GM23338 (cell line): ENCODE results near the gene LYSMD4. TPM values are rescaled to one million over a fixed set of nuclear protein-coding genes. Genes with fewer than 3 reads are reported as not detected.

Experiments
- ATAC-seq: fragments of 200-7000 bp; cut with Tn5 transposase; 3 replicates; pipeline ENCODE4 v1.9.1; 2020
- DNase-seq: peaks from one replicate; pipeline ENCODE4 v3.0.0-alpha.2; 2015; ENCODE audit warnings: low spot score
- H2AFZ ChIP-seq: fragments of 200-600 bp; sonication (generic); 2 replicates; pipeline ENCODE4 v1.8.0; 2016; ENCODE audit warnings: antibody characterized with exemption, mild to moderate bottlenecking, moderate library complexity
- H3F3A ChIP-seq: fragments of 200-600 bp; sonication (generic); replicated peaks from 2 replicates; pipeline ENCODE4 v1.8.0; 2017; ENCODE audit warnings: antibody characterized with exemption, mixed run types, low read depth
- H3K27ac ChIP-seq: fragments of 200-600 bp; sonication (generic); 2 replicates; pipeline ENCODE4 v1.6.1; 2016; ENCODE audit warnings: low read depth
- H3K27me3 ChIP-seq: fragments of 200-600 bp; sonication (generic); 2 replicates; pipeline ENCODE4 v1.8.0; 2016; ENCODE audit warnings: mild to moderate bottlenecking, mixed run types, moderate library complexity; ENCODE audit not compliant: insufficient read depth
- H3K36me3 ChIP-seq: fragments of 200-600 bp; sonication (generic); 2 replicates; pipeline ENCODE4 v1.8.0; 2016; ENCODE audit warnings: mild to moderate bottlenecking; ENCODE audit not compliant: insufficient read depth
- H3K4me1 ChIP-seq: fragments of 200-600 bp; sonication (generic); 2 replicates; pipeline ENCODE4 v1.8.0; 2016; ENCODE audit warnings: mild to moderate bottlenecking, moderate library complexity; ENCODE audit not compliant: insufficient read depth
- H3K4me2 ChIP-seq: fragments of 200-600 bp; sonication (generic); 2 replicates; pipeline ENCODE4 v1.7.1; 2017; ENCODE audit warnings: mixed run types
- H3K4me3 ChIP-seq: fragments of 200-600 bp; sonication (generic); 2 replicates; pipeline ENCODE4 v1.6.1; 2016; ENCODE audit warnings: mixed run types
- H3K79me2 ChIP-seq: fragments of 200-600 bp; sonication (generic); replicated peaks from 2 replicates; pipeline ENCODE4 v1.8.0; 2017; ENCODE audit warnings: mild to moderate bottlenecking; ENCODE audit not compliant: insufficient read depth
- H3K9me2 ChIP-seq: fragments of 200-600 bp; sonication (generic); 2 replicates; pipeline ENCODE4 v1.8.0; 2017; ENCODE audit not compliant: insufficient read depth
- H4K20me1 ChIP-seq: fragments of 200-600 bp; sonication (generic); replicated peaks from 2 replicates; pipeline ENCODE4 v1.8.0; 2017; ENCODE audit warnings: mild to moderate bottlenecking; ENCODE audit not compliant: insufficient read depth
- H3K27ac Mint-ChIP-seq: 2 replicates; pipeline ENCODE4 v1.8.0; 2020; ENCODE audit warnings: inconsistent platforms, mild to moderate bottlenecking, moderate library complexity, mixed read lengths
- H3K27me3 Mint-ChIP-seq: 3 replicates; pipeline ENCODE4 v1.8.0; 2022; ENCODE audit warnings: low read depth, mild to moderate bottlenecking, moderate library complexity, mixed read lengths, inconsistent platforms; ENCODE audit not compliant: insufficient read depth, poor library complexity
- H3K36me3 Mint-ChIP-seq: 3 replicates; pipeline ENCODE4 v1.8.0; 2021; ENCODE audit warnings: low read depth, mild to moderate bottlenecking, inconsistent platforms, moderate library complexity, mixed read lengths
- H3K4me1 Mint-ChIP-seq: 3 replicates; pipeline ENCODE4 v1.8.0; 2020; ENCODE audit warnings: mild to moderate bottlenecking, inconsistent platforms, mixed read lengths
- H3K4me3 Mint-ChIP-seq: 3 replicates; pipeline ENCODE4 v1.8.0; 2021; ENCODE audit warnings: moderate library complexity, mild to moderate bottlenecking, inconsistent platforms, mixed read lengths
- H3K9me3 Mint-ChIP-seq: 3 replicates; pipeline ENCODE4 v1.8.0; 2020; ENCODE audit warnings: moderate library complexity, mild to moderate bottlenecking, inconsistent platforms, mixed read lengths
- CREB1 ChIP-seq: fragments of 250-450 bp; sonication (Bioruptor Pico); IDR thresholded peaks from 2 replicates; pipeline ENCODE4 v1.5.0; 2020; ENCODE audit warnings: low read depth, mild to moderate bottlenecking, moderate library complexity
- EZH2 ChIP-seq: fragments of 200-600 bp; sonication (generic); IDR thresholded peaks from one replicate; pipeline ENCODE4 v1.8.0; 2017; ENCODE audit warnings: antibody characterized with exemption, mild to moderate bottlenecking, low read depth; ENCODE audit not compliant: unreplicated experiment
- EZH2phosphoT487 ChIP-seq: fragments of 200-600 bp; sonication (generic); IDR thresholded peaks from one replicate; pipeline ENCODE4 v1.8.1; 2018; ENCODE audit warnings: antibody characterized with exemption; ENCODE audit not compliant: unreplicated experiment
- JUNB ChIP-seq: IDR thresholded peaks from one replicate; pipeline ENCODE4 v1.6.1; 2016; ENCODE audit warnings: antibody characterized with exemption; ENCODE audit not compliant: unreplicated experiment
- NANOG ChIP-seq: IDR thresholded peaks from 2 replicates; pipeline ENCODE4 v1.6.1; 2016; ENCODE audit warnings: antibody characterized with exemption, borderline replicate concordance
- POLR2AphosphoS5 ChIP-seq: IDR thresholded peaks from 2 replicates; pipeline ENCODE4 v1.6.1; 2016; ENCODE audit warnings: antibody characterized with exemption, low read depth
- ZNF114 ChIP-seq: fragments of 250-450 bp; sonication (Bioruptor Pico); IDR thresholded peaks from 2 replicates; pipeline ENCODE4 v1.5.0; 2020; ENCODE audit warnings: mild to moderate bottlenecking, moderate library complexity
- ZNF331 ChIP-seq: fragments of 250-450 bp; sonication (Bioruptor Pico); IDR thresholded peaks from 2 replicates; pipeline ENCODE4 v1.5.0; 2020; ENCODE audit warnings: low read depth, mild to moderate bottlenecking, moderate library complexity
- polyA plus RNA-seq: library from polyadenylated mRNA; unstranded; fragments of >200 nt; fragmentation: Nextera tagmentation; extraction: Ambion mirVana; gene quantifications from 2 replicates; pipeline ENCODE4 v1.2.1, GENCODE V29; 2016
- total RNA-seq: library from RNA; depleted of rRNA; stranded (reverse); fragments of >200 nt; shearing (Covaris generic); gene quantifications from 2 replicates; pipeline ENCODE4 v1.2.3, GENCODE V29; 2014
- TF ChIP-seq, protein P1 (sequence below): IDR thresholded peaks from one replicate; pipeline ENCODE4 v1.6.1; 2018; ENCODE audit warnings: antibody characterized with exemption; ENCODE audit not compliant: unreplicated experiment
- TF ChIP-seq, protein P2 (sequence below), 2 experiments: fragments of 200-600 bp in 1 of 2; sonication (generic) in 1 of 2; conservative IDR thresholded peaks; 2 replicates each; pipeline versions ENCODE4 v1.5.1 to v1.6.1; 2016 to 2017; ENCODE audit warnings: antibody characterized with exemption in 2 of 2, low read depth in 2 of 2, mild to moderate bottlenecking in 2 of 2, moderate library complexity in 1 of 2
- TF ChIP-seq, protein P3 (sequence below): IDR thresholded peaks from 2 replicates; pipeline ENCODE4 v1.6.1; 2016; ENCODE audit warnings: antibody characterized with exemption

LYSMD4 gene
- total and polyA plus RNA-seq, 2 experiments from 2014 or later: 7.5 to 23.8 TPM

DNA sequence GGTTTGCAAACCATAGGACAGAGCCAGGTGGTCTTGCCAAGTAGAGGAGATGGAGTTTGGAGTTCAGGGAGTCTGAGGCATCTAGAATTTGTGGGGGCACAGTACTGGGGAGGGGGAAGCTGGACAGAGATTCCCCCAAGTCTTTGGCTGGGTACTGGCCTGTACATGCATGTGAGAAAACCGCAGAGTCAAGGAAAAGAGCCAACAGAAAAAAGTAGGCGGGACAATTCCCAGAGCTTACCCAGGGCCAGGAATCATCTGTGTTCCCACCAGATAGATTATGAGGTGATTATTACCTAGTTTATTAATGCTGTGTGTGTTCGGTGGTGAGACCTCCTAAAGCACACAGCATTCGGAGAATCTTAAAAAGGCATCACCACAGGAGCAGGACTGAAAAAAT lies 11.3 kb downstream of the LYSMD4 start (continued):
- TF ChIP-seq, protein P1, sequence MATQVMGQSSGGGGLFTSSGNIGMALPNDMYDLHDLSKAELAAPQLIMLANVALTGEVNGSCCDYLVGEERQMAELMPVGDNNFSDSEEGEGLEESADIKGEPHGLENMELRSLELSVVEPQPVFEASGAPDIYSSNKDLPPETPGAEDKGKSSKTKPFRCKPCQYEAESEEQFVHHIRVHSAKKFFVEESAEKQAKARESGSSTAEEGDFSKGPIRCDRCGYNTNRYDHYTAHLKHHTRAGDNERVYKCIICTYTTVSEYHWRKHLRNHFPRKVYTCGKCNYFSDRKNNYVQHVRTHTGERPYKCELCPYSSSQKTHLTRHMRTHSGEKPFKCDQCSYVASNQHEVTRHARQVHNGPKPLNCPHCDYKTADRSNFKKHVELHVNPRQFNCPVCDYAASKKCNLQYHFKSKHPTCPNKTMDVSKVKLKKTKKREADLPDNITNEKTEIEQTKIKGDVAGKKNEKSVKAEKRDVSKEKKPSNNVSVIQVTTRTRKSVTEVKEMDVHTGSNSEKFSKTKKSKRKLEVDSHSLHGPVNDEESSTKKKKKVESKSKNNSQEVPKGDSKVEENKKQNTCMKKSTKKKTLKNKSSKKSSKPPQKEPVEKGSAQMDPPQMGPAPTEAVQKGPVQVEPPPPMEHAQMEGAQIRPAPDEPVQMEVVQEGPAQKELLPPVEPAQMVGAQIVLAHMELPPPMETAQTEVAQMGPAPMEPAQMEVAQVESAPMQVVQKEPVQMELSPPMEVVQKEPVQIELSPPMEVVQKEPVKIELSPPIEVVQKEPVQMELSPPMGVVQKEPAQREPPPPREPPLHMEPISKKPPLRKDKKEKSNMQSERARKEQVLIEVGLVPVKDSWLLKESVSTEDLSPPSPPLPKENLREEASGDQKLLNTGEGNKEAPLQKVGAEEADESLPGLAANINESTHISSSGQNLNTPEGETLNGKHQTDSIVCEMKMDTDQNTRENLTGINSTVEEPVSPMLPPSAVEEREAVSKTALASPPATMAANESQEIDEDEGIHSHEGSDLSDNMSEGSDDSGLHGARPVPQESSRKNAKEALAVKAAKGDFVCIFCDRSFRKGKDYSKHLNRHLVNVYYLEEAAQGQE: no peak
- TF ChIP-seq JUNB (no peak), EZH2 (no peak), NANOG (no peak), POLR2AphosphoS5 (no peak), ZNF331 (CRISPR knock-in tag) (no peak), CREB1 (no peak), EZH2phosphoT487 (no peak), ZNF114 (CRISPR knock-in tag) (no peak)
- TF ChIP-seq, protein P2, sequence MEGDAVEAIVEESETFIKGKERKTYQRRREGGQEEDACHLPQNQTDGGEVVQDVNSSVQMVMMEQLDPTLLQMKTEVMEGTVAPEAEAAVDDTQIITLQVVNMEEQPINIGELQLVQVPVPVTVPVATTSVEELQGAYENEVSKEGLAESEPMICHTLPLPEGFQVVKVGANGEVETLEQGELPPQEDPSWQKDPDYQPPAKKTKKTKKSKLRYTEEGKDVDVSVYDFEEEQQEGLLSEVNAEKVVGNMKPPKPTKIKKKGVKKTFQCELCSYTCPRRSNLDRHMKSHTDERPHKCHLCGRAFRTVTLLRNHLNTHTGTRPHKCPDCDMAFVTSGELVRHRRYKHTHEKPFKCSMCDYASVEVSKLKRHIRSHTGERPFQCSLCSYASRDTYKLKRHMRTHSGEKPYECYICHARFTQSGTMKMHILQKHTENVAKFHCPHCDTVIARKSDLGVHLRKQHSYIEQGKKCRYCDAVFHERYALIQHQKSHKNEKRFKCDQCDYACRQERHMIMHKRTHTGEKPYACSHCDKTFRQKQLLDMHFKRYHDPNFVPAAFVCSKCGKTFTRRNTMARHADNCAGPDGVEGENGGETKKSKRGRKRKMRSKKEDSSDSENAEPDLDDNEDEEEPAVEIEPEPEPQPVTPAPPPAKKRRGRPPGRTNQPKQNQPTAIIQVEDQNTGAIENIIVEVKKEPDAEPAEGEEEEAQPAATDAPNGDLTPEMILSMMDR (conservative IDR thresholded peaks at IDR 0.05; ENCODE audit: low read depth in 2 of 2): no peak

DNA sequence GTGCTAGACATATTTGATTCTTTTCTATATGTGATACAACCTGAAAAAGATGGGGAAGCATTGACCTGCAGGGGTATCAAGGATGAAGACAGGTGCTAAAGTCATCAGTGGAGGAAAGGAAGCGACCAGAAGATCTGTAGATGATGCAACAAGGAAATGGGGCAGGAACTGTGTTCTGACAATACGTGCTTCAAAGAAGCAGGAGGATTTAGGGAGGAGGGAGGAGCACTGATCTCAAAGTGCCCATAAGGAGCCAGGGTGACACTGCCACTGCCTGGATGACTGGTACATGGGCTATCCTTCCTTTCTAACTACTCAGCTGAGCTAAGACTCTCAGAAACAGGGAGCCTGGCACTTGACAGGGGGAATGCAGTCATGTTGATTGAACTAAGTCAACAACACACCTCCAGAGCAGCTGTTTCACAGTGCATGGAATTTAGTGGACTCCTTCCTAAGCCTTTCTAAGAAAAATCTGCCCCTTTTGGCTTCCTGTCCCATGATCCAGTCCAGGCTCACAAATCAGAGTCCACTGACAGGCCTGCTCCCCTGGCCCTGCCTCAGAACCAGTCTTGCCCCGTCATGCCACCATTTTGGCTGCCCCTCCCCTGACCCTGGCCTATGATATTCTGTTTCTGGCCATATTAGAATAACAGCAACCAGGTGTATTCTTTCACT lies 12.0 kb downstream of the LYSMD4 start:
- Histone ChIP-seq H3K27ac (no peak overlapping the region), H3K36me3 (no peaks in the 10 kb centered on the region), H3K4me1 (no peaks in the 10 kb centered on the region), H3K79me2 (no peaks in the 10 kb centered on the region), H2AFZ (no peak overlapping the region), H3K9me2 (peaks cover 11% of the 10 kb centered on the region), H3K4me3 (no peak overlapping the region), H4K20me1 (no peaks in the 10 kb centered on the region), H3K4me2 (no peak overlapping the region), H3K27me3 (no peaks in the 10 kb centered on the region), H3F3A (no peaks in the 10 kb centered on the region)
- Mint-ChIP-seq H3K4me3 (no peak overlapping the region), H3K27ac (no peak overlapping the region; the same call in 1 of the 2 replicates), H3K36me3 (peaks cover 23% of the 10 kb centered on the region), H3K4me1 (peaks cover 18% of the 10 kb centered on the region), H3K27me3 (peaks cover 2% of the 10 kb centered on the region), H3K9me3 (peaks cover 9% of the 10 kb centered on the region; the same call in 2 of the 3 replicates)
- ATAC-seq: no peak
- no peak for DNase-seq
- TF ChIP-seq, protein P3, sequence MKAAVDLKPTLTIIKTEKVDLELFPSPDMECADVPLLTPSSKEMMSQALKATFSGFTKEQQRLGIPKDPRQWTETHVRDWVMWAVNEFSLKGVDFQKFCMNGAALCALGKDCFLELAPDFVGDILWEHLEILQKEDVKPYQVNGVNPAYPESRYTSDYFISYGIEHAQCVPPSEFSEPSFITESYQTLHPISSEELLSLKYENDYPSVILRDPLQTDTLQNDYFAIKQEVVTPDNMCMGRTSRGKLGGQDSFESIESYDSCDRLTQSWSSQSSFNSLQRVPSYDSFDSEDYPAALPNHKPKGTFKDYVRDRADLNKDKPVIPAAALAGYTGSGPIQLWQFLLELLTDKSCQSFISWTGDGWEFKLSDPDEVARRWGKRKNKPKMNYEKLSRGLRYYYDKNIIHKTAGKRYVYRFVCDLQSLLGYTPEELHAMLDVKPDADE: no peak
- TF ChIP-seq, protein P2 (conservative IDR thresholded peaks at IDR 0.05; ENCODE audit: low read depth in 2 of 2): no peak
